NCI-H2196 (cell line): ENCODE measurements around the gene PITX2.

ENCODE experiments used
- DNase-seq: peaks from one replicate; lab custom pipeline; 2025; ENCODE audit not compliant: unreplicated experiment; lab: John Stamatoyannopoulos, UW

PITX2 gene

DNA sequence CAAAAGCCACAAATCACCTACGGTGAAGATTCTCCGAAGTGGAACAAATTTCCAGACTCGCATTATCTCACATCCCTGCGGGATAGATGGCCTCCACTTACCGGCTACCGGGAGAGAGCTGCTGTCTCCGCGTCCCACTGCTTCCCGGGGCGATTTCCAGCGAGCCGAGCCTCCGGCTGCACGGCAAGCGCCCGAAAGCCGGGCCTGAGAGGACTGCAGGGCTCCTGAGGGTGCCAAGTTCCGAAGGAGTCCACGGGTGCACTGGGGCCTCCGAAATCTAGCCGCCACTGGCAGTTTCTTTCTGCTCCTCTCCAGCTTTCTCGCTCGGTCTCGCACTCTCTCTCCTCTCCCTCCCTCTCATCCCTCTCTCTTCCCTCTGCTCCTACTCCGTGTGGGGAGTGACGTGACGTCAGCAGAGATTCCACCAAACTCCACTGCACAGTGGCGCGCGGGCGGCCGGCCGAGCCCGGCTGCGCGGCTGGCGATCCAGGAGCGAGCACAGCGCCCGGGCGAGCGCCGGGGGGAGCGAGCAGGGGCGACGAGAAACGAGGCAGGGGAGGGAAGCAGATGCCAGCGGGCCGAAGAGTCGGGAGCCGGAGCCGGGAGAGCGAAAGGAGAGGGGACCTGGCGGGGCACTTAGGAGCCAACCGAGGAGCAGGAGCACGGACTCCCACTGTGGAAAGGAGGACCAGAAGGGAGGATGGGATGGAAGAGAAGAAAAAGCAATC lies 14.0 kb upstream of the PITX2 start:
- DNase-seq: no peak

DNA sequence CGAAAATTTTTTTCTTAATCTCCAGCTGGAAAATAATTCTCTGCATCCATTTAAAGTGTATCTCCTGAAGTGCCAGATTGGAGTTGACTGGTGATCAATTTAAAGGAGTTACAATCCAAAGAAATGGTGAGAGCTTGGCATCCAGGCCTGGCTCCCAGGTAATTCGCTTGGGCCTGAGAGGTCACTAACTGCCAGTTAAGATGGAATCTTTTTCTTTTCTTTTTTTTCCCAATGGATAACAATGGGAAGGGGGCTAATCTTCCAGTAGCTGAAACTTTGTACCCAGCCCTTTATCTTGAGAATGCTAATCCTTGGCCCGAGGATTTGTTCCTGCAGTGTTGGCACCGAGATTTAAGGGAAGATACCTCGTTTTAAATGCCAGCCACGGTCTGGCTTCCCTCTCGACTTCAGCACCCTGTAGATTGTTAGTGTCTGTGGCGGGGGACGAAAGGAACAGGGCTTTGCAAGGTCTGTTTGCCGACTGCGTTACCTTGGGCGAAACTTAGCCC lies 13.3 kb upstream of the PITX2 start:
- no peak for DNase-seq

DNA sequence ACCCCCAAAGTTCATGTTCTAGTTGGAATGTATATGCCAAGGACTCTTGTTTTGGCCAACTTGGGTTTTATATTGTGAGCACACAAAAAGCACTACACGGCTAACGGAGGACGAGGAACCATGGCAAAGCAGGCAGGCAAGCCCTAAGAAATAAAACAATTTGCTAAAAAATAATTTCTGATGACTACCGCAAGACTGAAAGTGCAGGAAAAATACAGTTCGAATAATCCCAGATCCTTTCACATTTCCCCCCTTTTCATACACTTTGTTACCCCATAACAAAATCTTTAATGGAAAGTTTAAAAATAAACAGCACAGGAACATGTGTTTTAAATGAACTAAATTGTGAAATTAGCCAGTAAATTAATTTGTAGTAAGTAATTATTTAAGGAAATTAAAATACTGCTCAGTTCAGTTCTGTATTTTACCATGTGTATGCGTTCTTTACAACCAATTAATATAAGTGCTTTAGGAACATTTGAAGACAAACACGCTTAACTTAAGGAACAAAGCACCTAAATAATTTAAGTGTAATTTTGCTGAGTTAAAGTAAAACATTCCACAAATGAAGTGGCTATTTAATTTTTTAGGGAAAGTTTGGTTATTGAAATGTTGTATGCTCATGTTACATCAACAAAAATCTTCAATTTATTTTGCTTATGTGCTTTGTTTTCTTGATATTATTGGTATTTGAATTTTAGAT lies 12.4 kb upstream of the PITX2 start:
- no peak for DNase-seq

DNA sequence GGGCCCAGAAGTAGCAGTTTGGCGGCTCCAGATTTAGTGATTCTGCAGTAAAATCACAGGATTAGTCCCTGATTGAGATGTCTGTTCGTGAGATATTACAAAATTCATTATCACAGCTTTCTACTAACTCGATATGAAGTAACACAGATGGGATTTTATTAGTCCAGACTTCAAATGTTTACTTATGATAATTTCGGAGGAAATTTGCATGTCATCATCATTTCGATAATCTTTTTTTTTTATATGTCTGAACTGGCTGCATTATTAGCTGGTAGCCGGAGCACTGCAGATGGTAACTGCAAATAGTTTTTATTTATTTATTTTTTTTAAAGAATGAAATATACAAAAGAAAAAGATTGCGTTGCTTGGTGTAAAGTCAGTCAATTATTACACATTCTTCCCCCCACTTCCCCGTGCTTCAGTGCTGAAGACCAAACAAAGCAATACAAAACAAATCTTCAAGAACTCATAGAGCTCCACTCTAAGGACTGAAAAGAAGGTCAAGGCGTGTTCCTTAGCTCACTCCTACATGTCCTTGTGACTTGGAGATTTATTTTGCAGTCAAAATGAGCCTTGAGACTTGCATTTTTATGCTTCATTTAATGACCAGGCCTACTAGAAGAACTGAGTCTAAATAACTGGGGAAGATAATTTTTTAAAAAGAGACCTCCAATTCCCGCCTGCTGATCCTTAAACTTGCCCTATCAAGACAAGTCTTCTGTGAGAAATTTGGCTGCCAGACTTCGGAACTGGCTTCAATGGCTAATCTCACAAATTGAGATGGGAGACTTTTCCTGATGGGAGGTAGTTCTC lies 11.7 kb upstream of the PITX2 start:
- DNase-seq: no peak

DNA sequence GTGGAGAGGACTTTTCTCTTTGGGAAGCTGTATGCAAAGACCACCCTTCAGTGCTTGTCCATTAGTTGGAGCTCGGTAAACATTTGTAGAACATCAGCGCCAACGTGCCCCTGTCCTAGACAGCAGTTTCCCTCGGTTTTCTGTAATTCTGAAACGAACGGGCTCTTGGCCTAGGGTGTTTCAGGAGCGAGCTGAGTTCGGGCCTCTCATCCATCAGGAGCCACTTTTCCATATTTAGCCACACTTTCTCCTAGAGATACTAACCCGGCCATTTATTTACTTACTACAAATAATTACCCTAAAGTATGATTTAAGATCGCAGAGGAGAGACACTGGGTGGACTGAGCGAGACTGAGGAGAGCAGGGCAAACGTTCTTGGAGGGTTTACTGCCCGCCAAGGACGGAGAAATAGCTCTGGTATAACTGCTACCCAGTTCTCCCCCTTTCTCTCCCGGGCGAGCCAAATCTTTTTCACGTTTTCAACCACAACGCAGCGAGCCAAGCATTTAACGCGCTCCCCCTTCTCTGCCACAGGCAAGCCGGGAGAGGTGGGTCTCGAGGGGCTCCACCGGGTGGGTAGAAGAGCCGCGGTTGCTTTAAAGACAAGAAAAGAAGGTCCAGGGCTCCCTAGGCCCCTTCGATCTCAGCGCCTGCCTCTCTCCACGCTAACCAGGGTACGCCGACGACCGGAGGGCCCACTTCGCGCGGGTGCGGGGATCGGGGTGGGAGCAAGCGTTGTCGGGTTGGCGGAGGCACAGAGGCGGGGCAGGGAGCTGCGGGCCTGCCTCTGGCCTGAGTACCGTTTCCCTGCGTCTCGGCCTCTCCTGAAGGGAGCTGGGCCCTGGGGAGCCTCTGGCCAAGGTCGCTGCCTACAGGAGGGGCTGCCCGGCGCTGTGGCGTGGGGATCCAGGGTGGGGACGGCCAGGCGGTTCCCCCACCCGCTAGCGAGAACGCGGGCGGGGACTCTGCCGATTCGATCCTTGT lies 10.8 kb upstream of the PITX2 start:
- no peak for DNase-seq

- DNase-seq: no peak
Measured at GRCh38 chr4:110632506-110633357, 9.9 kb upstream of the PITX2 start.

DNA sequence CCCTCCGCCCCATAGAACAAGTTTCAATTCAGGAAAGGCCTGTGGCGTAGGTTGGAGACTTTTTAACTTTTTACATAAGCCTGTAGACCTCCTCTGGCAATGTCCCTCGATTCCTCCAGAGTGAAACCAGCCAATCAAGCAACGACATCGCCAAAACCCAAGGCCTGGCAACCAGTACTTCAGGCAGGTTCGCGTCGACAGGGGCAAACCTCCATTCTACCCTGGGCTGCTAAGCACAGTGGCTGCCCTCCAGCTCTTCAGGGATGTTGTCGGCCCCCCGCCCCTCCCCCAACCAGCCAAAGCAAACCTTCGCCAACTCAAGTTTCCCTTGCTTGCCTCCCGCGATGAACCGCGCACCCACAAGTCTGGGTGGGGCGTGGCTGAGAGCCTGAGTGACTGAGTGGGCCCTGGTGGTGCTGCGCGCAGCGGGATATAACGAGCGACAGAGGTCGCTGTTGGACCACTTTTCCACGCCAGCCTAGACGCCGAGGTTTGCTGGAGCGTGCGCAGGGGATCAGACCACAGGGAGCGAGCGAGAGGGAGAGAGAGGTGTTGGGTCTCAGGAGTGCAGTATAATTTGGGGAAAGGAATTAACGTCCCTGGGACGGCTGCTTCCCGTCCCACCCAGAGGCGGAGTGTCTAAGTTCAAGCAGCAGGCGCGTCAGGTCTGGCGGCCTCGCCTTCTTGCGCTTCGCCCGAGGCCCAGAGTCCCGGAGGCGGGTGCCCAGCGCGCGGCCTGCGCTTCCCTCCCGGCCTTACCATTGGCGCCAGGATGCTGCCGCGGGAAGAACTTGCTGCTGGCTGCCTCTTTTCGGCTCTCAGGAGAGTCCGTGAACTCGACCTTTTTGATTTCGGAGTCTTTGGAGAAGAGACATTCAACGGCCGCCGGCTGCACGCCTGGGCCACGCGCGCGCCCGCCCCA lies 9.0 kb upstream of the PITX2 start:
- DNase-seq: peak; percentile 9

GRCh38 chr4:110630688-110631402 lies 8.0 kb upstream of the PITX2 start:
- no peak for DNase-seq

GRCh38 chr4:110629780-110630687 lies 7.2 kb upstream of the PITX2 start:
- DNase-seq: no peak

- DNase-seq: no peak
Measured at GRCh38 chr4:110629214-110629754, 6.4 kb upstream of the PITX2 start.

- no peak for DNase-seq
Measured at GRCh38 chr4:110628663-110629213, 5.9 kb upstream of the PITX2 start.

DNA sequence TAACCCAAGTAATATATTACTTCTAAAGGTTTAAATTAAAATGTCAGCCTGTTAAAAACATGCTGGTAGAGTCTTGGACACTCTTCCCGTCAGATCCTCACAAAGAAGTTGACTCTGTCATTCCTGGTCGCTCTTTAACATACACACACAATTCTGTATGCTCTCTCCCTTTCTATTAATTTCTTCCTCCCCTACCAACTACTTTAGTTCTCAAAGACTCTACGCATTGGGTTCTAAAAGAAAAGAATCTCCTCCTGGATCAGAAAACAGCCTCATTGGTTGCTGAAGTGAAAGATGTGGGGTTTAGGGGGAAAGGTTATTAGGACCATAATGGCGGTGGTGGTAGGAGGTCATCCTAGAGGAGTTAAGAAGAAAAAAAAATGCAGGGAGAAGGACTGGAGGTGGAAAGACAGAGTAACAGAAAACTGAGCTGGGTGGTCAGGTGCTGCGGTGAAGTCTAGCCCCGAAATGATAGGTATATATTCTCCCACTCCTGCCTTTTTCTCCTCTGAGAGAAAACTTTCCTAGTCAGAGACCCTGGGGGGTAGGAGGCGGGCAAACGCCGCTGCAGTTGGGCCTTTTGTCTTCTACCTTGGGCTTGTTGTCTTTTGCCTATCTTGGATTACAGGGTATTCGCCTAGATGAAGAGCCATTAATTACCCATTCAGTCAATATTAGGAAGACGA lies 5.2 kb upstream of the PITX2 start:
- DNase-seq: no peak

- DNase-seq: no peak
Measured at GRCh38 chr4:110626532-110627153, 3.8 kb upstream of the PITX2 start.

DNA sequence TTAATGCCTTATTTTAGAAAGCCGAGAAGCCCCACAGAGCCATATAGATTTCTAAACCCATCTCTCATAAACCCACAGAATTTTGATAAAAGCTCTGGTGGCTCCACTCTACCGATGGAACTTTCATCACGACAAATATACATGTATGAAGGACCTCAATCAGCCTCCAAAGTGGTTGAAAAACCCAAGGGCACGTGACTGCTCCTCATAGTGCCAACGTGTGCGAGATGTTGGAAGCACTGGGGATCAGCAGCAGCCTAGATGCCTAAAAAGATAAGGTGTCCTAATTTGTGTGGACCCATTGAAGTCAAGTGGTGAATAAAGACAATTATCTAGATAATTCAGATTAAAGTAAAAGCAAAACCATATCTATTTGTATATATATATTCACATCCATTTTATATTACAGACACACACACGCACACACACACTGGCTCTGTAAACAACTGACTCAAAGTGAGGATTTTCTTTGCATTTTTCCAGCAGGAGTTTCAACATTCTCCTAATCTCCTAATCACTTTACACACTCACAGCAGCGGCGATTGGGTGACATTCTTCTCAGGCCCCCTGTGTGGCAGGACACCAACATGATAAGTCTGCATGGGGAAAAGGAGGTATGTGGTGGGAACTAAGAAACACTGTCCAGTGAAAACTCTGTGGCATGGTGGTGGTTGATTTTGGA lies 2.8 kb upstream of the PITX2 start:
- no peak for DNase-seq
